ENCODE data around the gene VAPB.

GRCh38 chr20:58352468-58352867, 36.6 kb upstream of the VAPB start:
- TF ChIP-seq POLR2A (IDR thresholded peaks at IDR 0.05; ENCODE audit: low read depth, low read length) (no peak), CTCF (conservative IDR thresholded peaks at IDR 0.05; ENCODE audit: low read depth, low read length) (no peak), RCOR1 (IDR thresholded peaks at IDR 0.05; ENCODE audit: insufficient replicate concordance, low read length) (no peak), MXI1 (IDR thresholded peaks at IDR 0.05; ENCODE audit: borderline replicate concordance, low read depth, low read length) (no peak), MAFK (IDR thresholded peaks at IDR 0.05; ENCODE audit: low read depth, low read length) (no peak), CEBPB (IDR thresholded peaks at IDR 0.05; ENCODE audit: low read depth, low read length) (no peak), RAD21 (IDR thresholded peaks at IDR 0.05; ENCODE audit: low read length) (no peak), RFX5 (IDR thresholded peaks at IDR 0.05; ENCODE audit: low read depth, low read length) (no peak), FOS (IDR thresholded peaks at IDR 0.05; ENCODE audit: low read depth, low read length) (no peak)

All from IMR-90 (cell line).